Measurements from ENCODE around the gene PDZRN3. TPM values are rescaled to one million over a fixed set of nuclear protein-coding genes. Genes with fewer than 3 reads are reported as not detected.
"Not testable (repeated sequence)": the region's sequence is repeated elsewhere in the genome, so short reads cannot be mapped to it uniquely, and the experiment has no call there.

PDZRN3 gene
- total RNA-seq, 1 experiment from 2014 or later = not detected

DNA sequence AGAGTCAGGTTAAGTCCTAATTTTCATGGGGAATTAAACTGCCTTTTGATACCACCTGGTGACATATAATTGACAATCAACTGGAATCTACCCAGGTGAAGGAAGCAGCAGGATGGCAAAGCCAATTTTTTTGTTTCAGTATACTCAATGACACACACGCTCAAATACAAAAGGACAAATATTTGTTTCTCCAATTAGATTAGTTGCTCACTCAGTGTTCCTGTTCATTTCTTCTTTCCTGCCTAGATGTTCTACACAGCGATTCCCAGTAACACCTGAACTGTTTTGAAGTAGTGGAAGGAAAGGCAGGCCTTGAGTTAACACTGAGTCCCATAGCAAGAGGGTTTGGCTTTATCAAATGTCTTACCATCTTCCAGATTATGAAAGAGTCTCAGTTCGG lies 157.5 kb downstream of the PDZRN3 start:
- no peaks in the 10 kb centered on the region for H3K9me2 ChIP-seq (ENCODE audit: insufficient read depth)
- peaks cover 4% of the 10 kb centered on the region; the same call in 1 of the 2 replicates for H3K27me3 ChIP-seq (ENCODE audit: insufficient read depth, low read depth)
- no peaks in the 10 kb centered on the region for H3K9me3 ChIP-seq (ENCODE audit: insufficient read depth, low read depth)
- POLR2A ChIA-PET (ENCODE audit: unreplicated experiment) = no interaction called here
- CTCF ChIA-PET = no interaction called here
- no TSS peak for BruUV-seq (replicated peaks)
- TF ChIP-seq EZH2 (IDR thresholded peaks at IDR 0.05; ENCODE audit: low read depth) = no peak
- TF ChIP-seq, protein P1, sequence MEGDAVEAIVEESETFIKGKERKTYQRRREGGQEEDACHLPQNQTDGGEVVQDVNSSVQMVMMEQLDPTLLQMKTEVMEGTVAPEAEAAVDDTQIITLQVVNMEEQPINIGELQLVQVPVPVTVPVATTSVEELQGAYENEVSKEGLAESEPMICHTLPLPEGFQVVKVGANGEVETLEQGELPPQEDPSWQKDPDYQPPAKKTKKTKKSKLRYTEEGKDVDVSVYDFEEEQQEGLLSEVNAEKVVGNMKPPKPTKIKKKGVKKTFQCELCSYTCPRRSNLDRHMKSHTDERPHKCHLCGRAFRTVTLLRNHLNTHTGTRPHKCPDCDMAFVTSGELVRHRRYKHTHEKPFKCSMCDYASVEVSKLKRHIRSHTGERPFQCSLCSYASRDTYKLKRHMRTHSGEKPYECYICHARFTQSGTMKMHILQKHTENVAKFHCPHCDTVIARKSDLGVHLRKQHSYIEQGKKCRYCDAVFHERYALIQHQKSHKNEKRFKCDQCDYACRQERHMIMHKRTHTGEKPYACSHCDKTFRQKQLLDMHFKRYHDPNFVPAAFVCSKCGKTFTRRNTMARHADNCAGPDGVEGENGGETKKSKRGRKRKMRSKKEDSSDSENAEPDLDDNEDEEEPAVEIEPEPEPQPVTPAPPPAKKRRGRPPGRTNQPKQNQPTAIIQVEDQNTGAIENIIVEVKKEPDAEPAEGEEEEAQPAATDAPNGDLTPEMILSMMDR (conservative IDR thresholded peaks at IDR 0.05) = no peak
- H3K4me2 ChIP-seq = no peak overlapping the region
- no peak for DNase-seq
- H3K27ac ChIP-seq = no peak overlapping the region
- H4K20me1 ChIP-seq (ENCODE audit: insufficient read depth) = no peaks in the 10 kb centered on the region
- no peaks in the 10 kb centered on the region for H3K79me2 ChIP-seq (ENCODE audit: low read depth)
- H3F3A ChIP-seq (ENCODE audit: insufficient read depth, low read depth) = no peaks in the 10 kb centered on the region
- no peaks in the 10 kb centered on the region for H3K36me3 ChIP-seq (ENCODE audit: low read depth)
- no peaks in the 10 kb centered on the region for H3K4me1 ChIP-seq (replicated peaks; ENCODE audit: insufficient read depth)
- H2AFZ ChIP-seq = no peak overlapping the region
- intact Hi-C loops (cut with micrococcal nuclease; ENCODE audit: unreplicated experiment) = no loop called here
- no peak overlapping the region for H3K4me3 ChIP-seq

- Histone ChIP-seq H3K4me1 (replicated peaks; ENCODE audit: insufficient read depth) (no peaks in the 10 kb centered on the region), H3K4me2 (no peak overlapping the region), H3F3A (ENCODE audit: insufficient read depth, low read depth) (no peaks in the 10 kb centered on the region), H3K27me3 (ENCODE audit: insufficient read depth, low read depth) (no peaks in the 10 kb centered on the region), H4K20me1 (ENCODE audit: insufficient read depth) (no peaks in the 10 kb centered on the region), H3K36me3 (ENCODE audit: low read depth) (no peaks in the 10 kb centered on the region), H3K4me3 (no peak overlapping the region), H3K9me3 (ENCODE audit: insufficient read depth, low read depth) (no peaks in the 10 kb centered on the region), H3K9me2 (ENCODE audit: insufficient read depth) (no peaks in the 10 kb centered on the region), H2AFZ (no peak overlapping the region), H3K27ac (no peak overlapping the region), H3K79me2 (ENCODE audit: low read depth) (no peaks in the 10 kb centered on the region)
- DNase-seq = no peak
- BruUV-seq (replicated peaks) = no TSS peak
- TF ChIP-seq EZH2 (IDR thresholded peaks at IDR 0.05; ENCODE audit: low read depth) = no peak
- TF ChIP-seq, protein P1 (conservative IDR thresholded peaks at IDR 0.05) = no peak
- CTCF ChIA-PET = no interaction called here
- intact Hi-C loops (cut with micrococcal nuclease; ENCODE audit: unreplicated experiment) = no loop called here
- POLR2A ChIA-PET (ENCODE audit: unreplicated experiment) = no interaction called here
Observed at GRCh38 chr3:73465926-73466325, 158.8 kb downstream of the PDZRN3 start.

DNA sequence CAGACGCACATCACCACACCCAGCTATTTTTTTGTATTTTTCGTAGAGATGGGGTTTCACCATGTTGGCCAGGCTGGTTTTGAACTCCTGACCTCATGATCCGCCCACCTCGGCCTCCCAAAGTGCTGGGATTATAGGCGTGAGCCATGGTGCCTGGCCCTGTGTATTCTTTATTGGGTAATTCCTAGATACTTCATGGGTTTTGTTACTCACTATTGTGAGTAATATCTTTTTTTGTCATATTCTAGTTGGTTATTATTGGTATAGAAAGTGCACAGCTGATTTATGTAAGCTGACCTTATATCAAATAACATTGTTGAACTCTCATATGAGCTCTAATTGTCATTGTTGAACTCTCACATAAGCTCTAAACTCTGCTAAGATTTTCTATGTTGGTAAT lies 160.6 kb downstream of the PDZRN3 start:
- H3F3A ChIP-seq (ENCODE audit: insufficient read depth, low read depth); H3K4me1 ChIP-seq (replicated peaks; ENCODE audit: insufficient read depth); H3K9me3 ChIP-seq (ENCODE audit: insufficient read depth, low read depth); H3K36me3 ChIP-seq (ENCODE audit: low read depth); H3K27ac ChIP-seq; H4K20me1 ChIP-seq (ENCODE audit: insufficient read depth); H3K27me3 ChIP-seq (ENCODE audit: insufficient read depth, low read depth); H3K79me2 ChIP-seq (ENCODE audit: low read depth); H3K9me2 ChIP-seq (ENCODE audit: insufficient read depth); H2AFZ ChIP-seq; CTCF ChIA-PET; BruUV-seq (replicated peaks); POLR2A ChIA-PET (ENCODE audit: unreplicated experiment); H3K4me2 ChIP-seq; H3K4me3 ChIP-seq; DNase-seq; intact Hi-C loops (cut with micrococcal nuclease; ENCODE audit: unreplicated experiment): not testable (repeated sequence)

DNA sequence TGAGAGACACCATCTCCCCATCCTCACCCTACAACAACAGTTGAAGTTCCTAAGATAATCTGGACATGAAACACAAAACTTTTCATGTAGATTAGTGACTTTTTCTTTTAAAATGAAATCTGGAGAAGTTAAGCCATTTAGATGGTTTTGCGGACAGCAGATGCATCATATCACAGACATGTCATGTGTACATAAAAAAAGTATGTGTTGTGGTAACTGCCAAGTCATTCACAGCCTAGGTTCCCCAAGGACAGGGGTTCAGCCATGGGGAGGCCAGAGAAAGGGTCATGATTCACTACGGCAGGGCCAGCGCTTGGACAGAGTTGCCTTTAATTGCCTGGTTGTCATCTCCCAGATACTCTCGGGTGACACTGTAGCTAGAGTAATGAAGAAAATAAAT lies 163.2 kb downstream of the PDZRN3 start:
- H3K27ac ChIP-seq = no peak overlapping the region
- H3K27me3 ChIP-seq (ENCODE audit: insufficient read depth, low read depth) = no peaks in the 10 kb centered on the region
- H3K4me1 ChIP-seq (replicated peaks; ENCODE audit: insufficient read depth) = no peaks in the 10 kb centered on the region
- no peak overlapping the region for H2AFZ ChIP-seq
- H4K20me1 ChIP-seq (ENCODE audit: insufficient read depth) = no peaks in the 10 kb centered on the region
- no peak for DNase-seq
- TF ChIP-seq, protein P1 (conservative IDR thresholded peaks at IDR 0.05) = no peak
- TF ChIP-seq EZH2 (IDR thresholded peaks at IDR 0.05; ENCODE audit: low read depth) = no peak
- no peaks in the 10 kb centered on the region for H3K79me2 ChIP-seq (ENCODE audit: low read depth)
- H3K4me3 ChIP-seq = no peak overlapping the region
- no peaks in the 10 kb centered on the region for H3F3A ChIP-seq (ENCODE audit: insufficient read depth, low read depth)
- H3K36me3 ChIP-seq (ENCODE audit: low read depth) = no peaks in the 10 kb centered on the region
- ChIA-PET POLR2A (ENCODE audit: unreplicated experiment) (no interaction called here), CTCF (no interaction called here)
- BruUV-seq (replicated peaks) = no TSS peak
- intact Hi-C loops (cut with micrococcal nuclease; ENCODE audit: unreplicated experiment) = no loop called here
- H3K4me2 ChIP-seq = no peak overlapping the region
- no peaks in the 10 kb centered on the region for H3K9me2 ChIP-seq (ENCODE audit: insufficient read depth)
- no peaks in the 10 kb centered on the region for H3K9me3 ChIP-seq (ENCODE audit: insufficient read depth, low read depth)

Data from PC-9 (cell line).